HEK293 (cell line): ENCODE results near the gene ICAM5.

Source experiments
- CTCF ChIP-seq: fragments of 450-650 bp; formaldehyde crosslinking; IDR thresholded peaks from 2 replicates; pipeline ENCODE4 v1.5.1; 2016; ENCODE audit warnings: missing biosample characterization, missing genetic modification characterization
- KLF16 ChIP-seq: fragments of 450-650 bp; formaldehyde crosslinking; IDR thresholded peaks from 2 replicates; pipeline ENCODE4 v1.5.1; 2017; ENCODE audit warnings: missing biosample characterization, missing genetic modification characterization
- MEIS1 ChIP-seq: sonication (generic); formaldehyde crosslinking; IDR thresholded peaks from 2 replicates; pipeline ENCODE4 v1.8.1; 2022; ENCODE audit warnings: missing genetic modification reagents, mild to moderate bottlenecking, borderline replicate concordance
- SCRT1 ChIP-seq: fragments of 450-650 bp; formaldehyde crosslinking; IDR thresholded peaks from 2 replicates; pipeline ENCODE4 v1.5.1; 2016; ENCODE audit warnings: missing biosample characterization, missing genetic modification characterization, borderline replicate concordance
- TCF7L2 ChIP-seq: IDR thresholded peaks from 2 replicates; pipeline ENCODE4 v1.6.1; 2011; ENCODE audit warnings: low read depth, mild to moderate bottlenecking, inconsistent platforms, low read length, moderate library complexity, borderline replicate concordance
- TSHZ1 ChIP-seq: fragments of 450-650 bp; formaldehyde crosslinking; IDR thresholded peaks from 2 replicates; pipeline ENCODE4 v1.5.1; 2016; ENCODE audit warnings: missing biosample characterization, missing genetic modification characterization, borderline replicate concordance
- ZFP37 ChIP-seq: fragments of 450-650 bp; formaldehyde crosslinking; IDR thresholded peaks from 2 replicates; pipeline ENCODE4 v1.5.1; 2016; ENCODE audit warnings: missing biosample characterization, missing genetic modification characterization
- ZNF274 ChIP-seq, 2 experiments: fragments of 200-500 bp in 1 of 2; fragments of 450-650 bp in 1 of 2; sonication (Bioruptor generic) in 1 of 2; formaldehyde crosslinking in 1 of 2; IDR thresholded peaks; 2 replicates each; pipeline versions ENCODE4 v1.5.1 to v1.6.1; 2014 to 2016; ENCODE audit warnings: borderline replicate concordance in 1 of 2, inconsistent platforms in 1 of 2, low read length in 1 of 2, missing biosample characterization in 1 of 2, missing genetic modification characterization in 1 of 2
- ZNF529 ChIP-seq: fragments of 450-650 bp; formaldehyde crosslinking; IDR thresholded peaks from 2 replicates; pipeline ENCODE4 v1.5.1; 2017; ENCODE audit warnings: missing genetic modification characterization, missing biosample characterization; ENCODE audit not compliant: insufficient replicate concordance
- ZNF558 ChIP-seq: fragments of 450-650 bp; formaldehyde crosslinking; IDR thresholded peaks from 2 replicates; pipeline ENCODE4 v1.5.1; 2016; ENCODE audit warnings: missing biosample characterization, missing genetic modification characterization
- ZSCAN30 ChIP-seq: fragments of 450-650 bp; IDR thresholded peaks from 2 replicates; pipeline ENCODE4 v1.5.1; 2018; ENCODE audit warnings: missing biosample characterization, mild to moderate bottlenecking, missing genetic modification characterization, moderate library complexity
- TF ChIP-seq, protein P1 (sequence below): fragments of 450-650 bp; formaldehyde crosslinking; IDR thresholded peaks from 2 replicates; pipeline ENCODE4 v1.5.1; 2016; ENCODE audit warnings: missing biosample characterization, missing genetic modification characterization

DNA sequence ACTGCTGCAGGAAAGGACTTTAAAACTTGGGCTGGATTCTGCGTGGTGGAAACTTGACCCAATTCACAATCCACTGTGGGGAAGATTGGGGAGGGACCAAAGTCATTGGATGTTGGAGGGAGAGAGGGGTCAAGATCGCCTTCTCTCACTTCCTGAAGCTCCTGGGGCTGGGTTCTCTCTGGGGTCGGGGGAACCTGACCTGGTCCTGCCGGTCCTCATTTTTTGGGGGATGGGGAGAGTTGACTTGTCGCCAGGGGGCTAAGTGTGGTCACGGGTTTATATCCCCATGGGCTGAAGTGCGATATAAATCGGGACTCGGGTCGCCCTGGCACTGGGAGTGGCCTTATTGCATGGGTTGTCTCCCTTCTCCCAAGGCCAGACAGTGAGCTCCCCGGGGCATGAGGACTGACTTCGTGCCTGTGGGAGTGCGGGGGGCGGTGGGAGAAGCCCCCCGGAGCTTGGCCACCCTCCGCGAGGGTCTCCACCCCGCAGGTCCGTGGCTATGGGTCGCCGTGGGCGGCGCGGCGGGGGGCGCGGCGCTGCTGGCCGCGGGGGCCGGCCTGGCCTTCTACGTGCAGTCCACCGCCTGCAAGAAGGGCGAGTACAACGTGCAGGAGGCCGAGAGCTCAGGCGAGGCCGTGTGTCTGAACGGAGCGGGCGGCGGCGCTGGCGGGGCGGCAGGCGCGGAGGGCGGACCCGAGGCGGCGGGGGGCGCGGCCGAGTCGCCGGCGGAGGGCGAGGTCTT lies 6.3 kb downstream of the ICAM5 start:
- TF ChIP-seq TSHZ1 = no peak
- TF ChIP-seq CTCF (tag by site-specific recombination) = no peak
- no peak for TF ChIP-seq MEIS1 (CRISPR knock-in tag)
- TF ChIP-seq ZFP37 = no peak
- no peak for TF ChIP-seq ZNF274 (IDR thresholded peaks at IDR 0.05; ENCODE audit: low read length)
- no peak for TF ChIP-seq ZNF274 (tag by site-specific recombination; IDR thresholded peaks at IDR 0.05; ENCODE audit: borderline replicate concordance)
- TF ChIP-seq TCF7L2 = no peak
- TF ChIP-seq KLF16 (tag by site-specific recombination) = no peak
- no peak for TF ChIP-seq ZNF558 (tag by site-specific recombination)
- TF ChIP-seq, protein P1, sequence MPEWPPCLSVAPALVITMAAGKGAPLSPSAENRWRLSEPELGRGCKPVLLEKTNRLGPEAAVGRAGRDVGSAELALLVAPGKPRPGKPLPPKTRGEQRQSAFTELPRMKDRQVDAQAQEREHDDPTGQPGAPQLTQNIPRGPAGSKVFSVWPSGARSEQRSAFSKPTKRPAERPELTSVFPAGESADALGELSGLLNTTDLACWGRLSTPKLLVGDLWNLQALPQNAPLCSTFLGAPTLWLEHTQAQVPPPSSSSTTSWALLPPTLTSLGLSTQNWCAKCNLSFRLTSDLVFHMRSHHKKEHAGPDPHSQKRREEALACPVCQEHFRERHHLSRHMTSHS (tag by site-specific recombination) = no peak
- no peak for TF ChIP-seq ZNF529
- TF ChIP-seq SCRT1 (tag by site-specific recombination) = no peak
- no peak for TF ChIP-seq ZSCAN30 (tag by site-specific recombination)
